Sigmoid colon (tissue), 7 donors: ENCODE data around the gene TNPO2. TPM values are rescaled to one million over a fixed set of nuclear protein-coding genes. Genes with fewer than 3 reads are reported as not detected.
A peak's percentile ranks its signal among the peaks of the same experiment; 100 is the strongest.
"Not testable (repeated sequence)": the region's sequence is repeated elsewhere in the genome, so short reads cannot be mapped to it uniquely, and the experiment has no call there.

Experiments used
- DNase-seq: peaks from one replicate; pipeline ENCODE4 v3.0.0-alpha.2; 2019
- H3K27ac ChIP-seq, 4 donors: fragments of 200-600 bp; sonication (generic); one replicate each; pipeline ENCODE4 v1.5.1; 2016 to 2019; ENCODE audit warnings: mild to moderate bottlenecking in 1 of 4
- H3K27me3 ChIP-seq, 3 donors: fragments of 200-600 bp; sonication (generic); one replicate each; pipeline ENCODE4 v1.5.1; 2019; ENCODE audit warnings: mild to moderate bottlenecking in 1 of 3
- H3K36me3 ChIP-seq, 4 donors: fragments of 200-600 bp; sonication (generic); one replicate each; pipeline ENCODE4 v1.5.1; 2016 to 2019
- H3K4me1 ChIP-seq, 4 donors: fragments of 200-600 bp; sonication (generic); one replicate each; pipeline ENCODE4 v1.5.1; 2017 to 2019
- H3K4me3 ChIP-seq, 4 donors: fragments of 200-600 bp; sonication (generic); one replicate each; pipeline ENCODE4 v1.5.1; 2017 to 2019; ENCODE audit warnings: mild to moderate bottlenecking in 2 of 4, moderate library complexity in 1 of 4
- H3K9me3 ChIP-seq, 4 donors: fragments of 200-600 bp in 3 of 4; sonication (generic) in 3 of 4; one replicate each; pipeline versions ENCODE4 v1.5.1 to v1.6.1; 2013 to 2019
- EP300 ChIP-seq, 4 donors: sonication (generic); formaldehyde crosslinking; IDR thresholded peaks; one replicate each; pipeline ENCODE4 v1.6.1; 2017; ENCODE audit warnings: antibody characterized with exemption in 4 of 4
- POLR2A ChIP-seq, 2 donors: fragments of 450-650 bp; IDR thresholded peaks; one replicate each; pipeline ENCODE4 v1.6.1; 2016; ENCODE audit warnings: antibody characterized with exemption in 2 of 2, mild to moderate bottlenecking in 2 of 2, moderate library complexity in 2 of 2
- POLR2AphosphoS5 ChIP-seq, 4 donors: sonication (generic); formaldehyde crosslinking; IDR thresholded peaks; one replicate each; pipeline ENCODE4 v1.6.1; 2017; ENCODE audit warnings: antibody characterized with exemption in 4 of 4
- WGBS, 2 donors: extraction: QIAGEN DNeasy Blood & Tissue Kit; methylation state at CpG; one replicate each; pipeline ENCODE4 v1.1.7; 2013; 5-methylcytosine and 5-hydroxymethylcytosine counted together
- intact Hi-C: fragments of 100-400 bp; cut with DNase I; formaldehyde crosslinking; loops from one replicate; pipeline ENCODE4 v1.15.1; 2023
- polyA plus RNA-seq, 3 donors: library from polyadenylated mRNA; stranded (reverse); fragments of 200-250 nt; gene quantifications; one replicate each; pipeline ENCODE4 v1.2.3, GENCODE V29; 2013
- total RNA-seq, 4 donors: library from RNA; depleted of rRNA; stranded (reverse); fragments of >200 nt; gene quantifications; one replicate each; pipeline ENCODE4 v1.1.0, GENCODE V29; 2016
- TF ChIP-seq, protein P1 (sequence below), 4 experiments: fragments of 450-650 bp in 3 of 4; fragments of 200-600 bp in 1 of 4; IDR thresholded peaks; one replicate each; pipeline ENCODE4 v1.5.1; 2016 to 2019; ENCODE audit warnings: antibody characterized with exemption in 4 of 4, mild to moderate bottlenecking in 3 of 4, moderate library complexity in 2 of 4
- donor health status: healthy with polysubstance abuse.
- donor health status: Bipolar disorder and iron deficiency.
- donor health status: healthy.

The TNPO2 gene
- total and polyA plus RNA-seq, 7 donors: 9.5 to 92.2 (median 54.2) TPM

DNA sequence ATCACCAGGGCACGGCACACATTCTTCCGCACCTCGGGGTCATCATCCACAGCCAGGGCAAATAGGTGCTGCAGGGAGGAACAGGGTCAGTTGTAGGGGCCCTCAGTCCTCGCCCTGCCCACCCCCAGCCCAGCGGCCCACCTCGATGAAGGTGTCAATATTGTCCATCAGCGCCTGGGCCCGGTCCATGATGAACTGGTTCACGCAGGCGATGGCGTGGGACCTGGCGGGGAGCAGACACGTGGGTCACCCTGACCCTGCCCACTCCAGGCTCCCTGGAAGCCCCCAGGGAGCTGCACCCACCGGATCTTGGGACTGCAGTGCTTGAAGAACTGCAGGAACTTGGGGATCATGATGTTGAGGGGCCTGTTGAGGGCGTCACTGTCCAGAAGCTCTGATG, 8.6 kb downstream of the TNPO2 start:
- no peak for DNase-seq
- H3K4me1 ChIP-seq: peaks cover 0 to 13% (median 11%) of the 10 kb centered on the region in 4 donors
- no peaks in the 10 kb centered on the region for H3K27me3 ChIP-seq
- 95 to 96% methylated on average over 15 of the region's 15 CpGs for WGBS, 2 donors
- TF ChIP-seq POLR2AphosphoS5 (IDR thresholded peaks at IDR 0.05) (no peak), EP300 (IDR thresholded peaks at IDR 0.05) (no peak), POLR2A (IDR thresholded peaks at IDR 0.05) (no peak)
- TF ChIP-seq, protein P1, sequence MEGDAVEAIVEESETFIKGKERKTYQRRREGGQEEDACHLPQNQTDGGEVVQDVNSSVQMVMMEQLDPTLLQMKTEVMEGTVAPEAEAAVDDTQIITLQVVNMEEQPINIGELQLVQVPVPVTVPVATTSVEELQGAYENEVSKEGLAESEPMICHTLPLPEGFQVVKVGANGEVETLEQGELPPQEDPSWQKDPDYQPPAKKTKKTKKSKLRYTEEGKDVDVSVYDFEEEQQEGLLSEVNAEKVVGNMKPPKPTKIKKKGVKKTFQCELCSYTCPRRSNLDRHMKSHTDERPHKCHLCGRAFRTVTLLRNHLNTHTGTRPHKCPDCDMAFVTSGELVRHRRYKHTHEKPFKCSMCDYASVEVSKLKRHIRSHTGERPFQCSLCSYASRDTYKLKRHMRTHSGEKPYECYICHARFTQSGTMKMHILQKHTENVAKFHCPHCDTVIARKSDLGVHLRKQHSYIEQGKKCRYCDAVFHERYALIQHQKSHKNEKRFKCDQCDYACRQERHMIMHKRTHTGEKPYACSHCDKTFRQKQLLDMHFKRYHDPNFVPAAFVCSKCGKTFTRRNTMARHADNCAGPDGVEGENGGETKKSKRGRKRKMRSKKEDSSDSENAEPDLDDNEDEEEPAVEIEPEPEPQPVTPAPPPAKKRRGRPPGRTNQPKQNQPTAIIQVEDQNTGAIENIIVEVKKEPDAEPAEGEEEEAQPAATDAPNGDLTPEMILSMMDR (IDR thresholded peaks at IDR 0.05): no peak
- H3K27ac ChIP-seq: no peak overlapping the region
- peaks cover 43 to 90% (median 64%) of the 10 kb centered on the region in 4 donors for H3K36me3 ChIP-seq
- H3K9me3 ChIP-seq: no peaks in the 10 kb centered on the region
- no peak overlapping the region for H3K4me3 ChIP-seq
- intact Hi-C loops: no loop called here

DNA sequence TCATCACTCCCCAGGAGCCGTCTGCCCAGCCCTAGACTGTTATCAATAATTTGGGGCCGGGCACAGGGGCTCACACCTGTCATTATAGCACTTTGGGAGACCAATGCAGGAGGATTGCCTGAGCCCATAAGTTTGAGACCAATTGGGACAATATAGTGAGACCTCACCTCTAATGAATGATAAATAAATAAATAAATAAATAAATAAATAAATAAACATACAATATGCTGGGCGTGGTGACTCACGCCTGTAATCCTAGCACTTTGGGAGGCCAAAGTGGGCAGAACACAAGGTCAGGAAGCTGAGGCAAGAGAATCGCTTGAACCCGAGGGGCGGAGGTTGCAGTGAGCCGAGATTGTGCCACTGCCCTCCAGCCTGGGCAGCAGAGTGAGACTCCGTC, 10.4 kb downstream of the TNPO2 start:
- H3K27ac ChIP-seq, DNase-seq, H3K9me3 ChIP-seq, H3K4me1 ChIP-seq, intact Hi-C loops, H3K27me3 ChIP-seq, H3K4me3 ChIP-seq: not testable (repeated sequence)
- 93 to 95% methylated on average over 9 of the region's 9 CpGs for WGBS, 2 donors
- H3K36me3 ChIP-seq: peaks cover 54 to 98% (median 71%) of the 10 kb centered on the region in 4 donors

DNA sequence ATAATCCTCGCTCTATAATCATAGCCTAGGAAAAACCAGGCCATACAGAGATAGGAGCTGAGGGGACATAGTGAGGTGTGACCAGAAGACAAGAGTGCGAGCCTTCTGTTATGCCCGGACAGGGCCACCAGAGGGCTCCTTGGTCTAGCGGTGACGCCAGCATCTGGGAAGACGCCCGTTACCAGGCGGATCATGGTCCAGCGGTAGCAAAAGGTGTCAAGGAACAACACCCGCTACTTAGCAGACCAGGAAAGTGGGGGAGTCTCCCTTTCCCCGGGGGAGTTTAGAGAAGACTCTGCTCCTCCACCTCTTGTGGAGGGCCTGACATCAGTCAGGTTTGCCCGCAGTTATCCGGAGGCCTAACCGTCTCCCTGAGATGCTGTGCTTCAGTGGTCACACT, 11.7 kb downstream of the TNPO2 start:
- H3K27ac ChIP-seq, H3K4me1 ChIP-seq, DNase-seq, H3K4me3 ChIP-seq, H3K27me3 ChIP-seq, intact Hi-C loops, H3K9me3 ChIP-seq: not testable (repeated sequence)
- peaks cover 54 to 98% (median 72%) of the 10 kb centered on the region in 4 donors for H3K36me3 ChIP-seq
- 47 to 66% methylated on average over 12 of the region's 14 CpGs for WGBS, 2 donors
- TF ChIP-seq, protein P1 (IDR thresholded peaks at IDR 0.05): peak in 3 of 4 experiments; percentile 32 to 35 (median 33)

DNA sequence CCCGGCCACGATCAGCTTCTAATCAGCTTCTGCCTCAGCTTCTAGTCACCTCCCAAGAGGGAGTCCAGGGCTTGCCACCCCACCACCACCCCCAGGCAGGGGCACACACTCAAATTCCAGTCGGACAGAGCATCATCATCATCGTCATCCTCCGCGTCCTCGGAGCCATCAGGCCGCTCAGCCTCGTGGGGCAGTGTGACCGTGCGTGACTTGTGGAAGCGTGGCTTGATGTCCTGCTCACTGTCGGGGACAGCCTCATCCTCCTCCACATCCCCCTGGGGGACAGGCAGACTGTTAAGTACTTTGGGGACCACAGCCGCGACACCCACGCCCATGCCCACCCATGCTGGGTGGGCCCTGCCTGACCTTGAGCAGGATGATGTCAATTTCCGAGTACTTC, 12.5 kb downstream of the TNPO2 start:
- no peak for DNase-seq
- TF ChIP-seq, protein P1 (IDR thresholded peaks at IDR 0.05): no peak
- no peak for TF ChIP-seq POLR2AphosphoS5 (IDR thresholded peaks at IDR 0.05)
- no peak for TF ChIP-seq POLR2A (IDR thresholded peaks at IDR 0.05)
- no peak for TF ChIP-seq EP300 (IDR thresholded peaks at IDR 0.05)
- Histone ChIP-seq H3K9me3 (no peaks in the 10 kb centered on the region), H3K27ac (no peak overlapping the region), H3K27me3 (no peaks in the 10 kb centered on the region), H3K4me1 (no peaks in the 10 kb centered on the region), H3K36me3 (peaks cover 63 to 98% (median 76%) of the 10 kb centered on the region in 4 donors), H3K4me3 (no peak overlapping the region)
- WGBS, 2 donors: 95 to 96% methylated on average over 17 of the region's 17 CpGs
- intact Hi-C loops: no loop called here

DNA sequence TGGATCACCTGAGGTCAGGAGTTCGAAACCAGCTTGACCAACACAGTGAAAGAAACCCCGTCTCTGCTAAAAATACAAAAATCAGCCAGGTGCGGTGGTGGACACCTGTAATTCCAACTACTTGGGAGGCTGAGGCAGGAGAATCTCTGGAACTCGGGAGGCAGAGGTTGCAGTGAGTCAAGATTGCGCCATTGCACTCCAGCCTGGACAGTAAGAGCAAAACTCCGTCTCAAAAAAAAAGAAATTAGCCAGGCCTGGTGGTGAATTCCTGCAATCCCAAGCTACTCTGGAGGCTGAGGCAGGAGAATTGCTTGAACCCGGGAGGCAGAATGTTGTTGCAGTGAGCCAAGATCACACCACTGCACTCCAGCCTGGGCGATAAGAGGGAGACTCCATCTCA, 15.1 kb downstream of the TNPO2 start:
- no peak overlapping the region for H3K27ac ChIP-seq
- TF ChIP-seq POLR2AphosphoS5 (IDR thresholded peaks at IDR 0.05): no peak
- TF ChIP-seq, protein P1 (IDR thresholded peaks at IDR 0.05): no peak
- TF ChIP-seq POLR2A (IDR thresholded peaks at IDR 0.05): no peak
- no peak for TF ChIP-seq EP300 (IDR thresholded peaks at IDR 0.05)
- intact Hi-C loops: no loop called here
- H3K4me3 ChIP-seq: no peak overlapping the region
- 95 to 96% methylated on average over 8 of the region's 8 CpGs for WGBS, 2 donors
- no peaks in the 10 kb centered on the region for H3K4me1 ChIP-seq
- H3K36me3 ChIP-seq: peaks cover 67 to 98% (median 77%) of the 10 kb centered on the region in 4 donors
- H3K27me3 ChIP-seq: no peaks in the 10 kb centered on the region
- no peaks in the 10 kb centered on the region for H3K9me3 ChIP-seq
- DNase-seq: no peak
